Esophagus squamous epithelium (tissue), 4 donors: ENCODE results near the gene ADAM22.

ENCODE experiments used
- CTCF ChIP-seq, 6 experiments: fragments of 450-650 bp in 4 of 6; fragments of 200-600 bp in 2 of 6; sonication (generic) in 2 of 6; IDR thresholded peaks; one replicate each; pipeline ENCODE4 v1.5.1; 2016 to 2019; ENCODE audit warnings: antibody characterized with exemption in 6 of 6, mild to moderate bottlenecking in 4 of 6, moderate library complexity in 4 of 6
- POLR2A ChIP-seq, 4 donors: fragments of 450-650 bp; IDR thresholded peaks; one replicate each; pipeline ENCODE4 v1.6.1; 2017; ENCODE audit warnings: antibody characterized with exemption in 4 of 4, mild to moderate bottlenecking in 4 of 4, moderate library complexity in 3 of 4

GRCh38 chr7:88203401-88203800 lies 269.4 kb downstream of the ADAM22 start:
- no peak for TF ChIP-seq CTCF (IDR thresholded peaks at IDR 0.05)
- TF ChIP-seq POLR2A (IDR thresholded peaks at IDR 0.05): no peak
